ENCODE measurements around the gene SENP1.

SENP1 gene

DNA sequence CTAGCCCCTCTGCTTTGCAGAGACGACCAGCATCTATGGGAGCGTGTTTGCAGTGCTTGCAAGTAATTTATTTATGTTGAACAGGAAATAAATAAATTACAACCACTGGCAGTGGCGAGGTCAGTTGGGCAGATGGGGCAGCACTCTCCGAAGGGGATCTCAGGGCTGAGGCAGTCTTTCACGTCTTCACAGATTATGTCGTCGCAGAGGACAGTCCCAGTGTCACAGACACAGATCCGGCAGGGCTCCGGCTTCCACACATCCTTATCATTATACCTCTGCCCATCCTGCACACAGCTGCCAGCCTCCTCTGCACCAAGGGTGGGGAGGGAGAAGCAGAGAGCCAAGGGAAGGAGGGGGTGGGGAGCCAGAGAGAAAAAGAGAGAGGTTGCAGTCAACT, 106.1 kb downstream of the SENP1 start:
- Histone ChIP-seq H2AFZ (ENCODE audit: low read depth, low read length, severe bottlenecking) (no peak overlapping the region), H3K79me2 (ENCODE audit: insufficient read depth, low read length) (no peaks in the 10 kb centered on the region), H3K9ac (ENCODE audit: low read length) (no peak overlapping the region), H3K9me2 (replicated peaks; ENCODE audit: insufficient read depth, low read length) (no peaks in the 10 kb centered on the region), H4K20me1 (ENCODE audit: low read depth, low read length) (no peaks in the 10 kb centered on the region), H3K4me3 (ENCODE audit: insufficient read depth, low read length, poor library complexity, severe bottlenecking) (no peak overlapping the region), H3K27me3 (ENCODE audit: low read length) (no peaks in the 10 kb centered on the region), H3K27ac (ENCODE audit: low read depth, low read length) (no peak overlapping the region), H3K36me3 (ENCODE audit: low read length) (no peaks in the 10 kb centered on the region), H3F3A (ENCODE audit: insufficient read depth) (no peaks in the 10 kb centered on the region), H3K4me2 (ENCODE audit: low read depth, low read length, poor library complexity, severe bottlenecking) (no peak overlapping the region), H3K9me3 (ENCODE audit: insufficient read depth, low read length) (no peaks in the 10 kb centered on the region)
- TF ChIP-seq EZH2phosphoT487 (conservative IDR thresholded peaks at IDR 0.05; ENCODE audit: low read length) = no peak
- TF ChIP-seq, protein P1, sequence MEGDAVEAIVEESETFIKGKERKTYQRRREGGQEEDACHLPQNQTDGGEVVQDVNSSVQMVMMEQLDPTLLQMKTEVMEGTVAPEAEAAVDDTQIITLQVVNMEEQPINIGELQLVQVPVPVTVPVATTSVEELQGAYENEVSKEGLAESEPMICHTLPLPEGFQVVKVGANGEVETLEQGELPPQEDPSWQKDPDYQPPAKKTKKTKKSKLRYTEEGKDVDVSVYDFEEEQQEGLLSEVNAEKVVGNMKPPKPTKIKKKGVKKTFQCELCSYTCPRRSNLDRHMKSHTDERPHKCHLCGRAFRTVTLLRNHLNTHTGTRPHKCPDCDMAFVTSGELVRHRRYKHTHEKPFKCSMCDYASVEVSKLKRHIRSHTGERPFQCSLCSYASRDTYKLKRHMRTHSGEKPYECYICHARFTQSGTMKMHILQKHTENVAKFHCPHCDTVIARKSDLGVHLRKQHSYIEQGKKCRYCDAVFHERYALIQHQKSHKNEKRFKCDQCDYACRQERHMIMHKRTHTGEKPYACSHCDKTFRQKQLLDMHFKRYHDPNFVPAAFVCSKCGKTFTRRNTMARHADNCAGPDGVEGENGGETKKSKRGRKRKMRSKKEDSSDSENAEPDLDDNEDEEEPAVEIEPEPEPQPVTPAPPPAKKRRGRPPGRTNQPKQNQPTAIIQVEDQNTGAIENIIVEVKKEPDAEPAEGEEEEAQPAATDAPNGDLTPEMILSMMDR (IDR thresholded peaks at IDR 0.05; ENCODE audit: insufficient read depth, low read length, poor library complexity, severe bottlenecking) = no peak

- Histone ChIP-seq H4K20me1 (ENCODE audit: low read depth, low read length) (no peaks in the 10 kb centered on the region), H3K9me2 (replicated peaks; ENCODE audit: insufficient read depth, low read length) (no peaks in the 10 kb centered on the region), H3K27me3 (ENCODE audit: low read length) (no peaks in the 10 kb centered on the region), H3K9ac (ENCODE audit: low read length) (no peak overlapping the region), H3K36me3 (ENCODE audit: low read length) (no peaks in the 10 kb centered on the region), H3K27ac (ENCODE audit: low read depth, low read length) (no peak overlapping the region), H3K79me2 (ENCODE audit: insufficient read depth, low read length) (no peaks in the 10 kb centered on the region), H2AFZ (ENCODE audit: low read depth, low read length, severe bottlenecking) (no peak overlapping the region), H3K9me3 (ENCODE audit: insufficient read depth, low read length) (no peaks in the 10 kb centered on the region), H3K4me3 (ENCODE audit: insufficient read depth, low read length, poor library complexity, severe bottlenecking) (no peak overlapping the region), H3F3A (ENCODE audit: insufficient read depth) (no peaks in the 10 kb centered on the region), H3K4me2 (ENCODE audit: low read depth, low read length, poor library complexity, severe bottlenecking) (no peak overlapping the region)
- TF ChIP-seq, protein P1 (IDR thresholded peaks at IDR 0.05; ENCODE audit: insufficient read depth, low read length, poor library complexity, severe bottlenecking) = no peak
- TF ChIP-seq EZH2phosphoT487 (conservative IDR thresholded peaks at IDR 0.05; ENCODE audit: low read length) = no peak
Measured at GRCh38 chr12:47997321-47997720, 108.6 kb downstream of the SENP1 start.

GRCh38 chr12:47995981-47996401, 109.9 kb downstream of the SENP1 start:
- no peak overlapping the region for H3K27ac ChIP-seq (ENCODE audit: low read depth, low read length)
- no peaks in the 10 kb centered on the region for H3F3A ChIP-seq (ENCODE audit: insufficient read depth)
- H3K79me2 ChIP-seq (ENCODE audit: insufficient read depth, low read length) = no peaks in the 10 kb centered on the region
- H3K9ac ChIP-seq (ENCODE audit: low read length) = no peak overlapping the region
- no peak overlapping the region for H3K4me2 ChIP-seq (ENCODE audit: low read depth, low read length, poor library complexity, severe bottlenecking)
- H3K36me3 ChIP-seq (ENCODE audit: low read length) = no peaks in the 10 kb centered on the region
- no peaks in the 10 kb centered on the region for H4K20me1 ChIP-seq (ENCODE audit: low read depth, low read length)
- TF ChIP-seq, protein P1 (IDR thresholded peaks at IDR 0.05; ENCODE audit: insufficient read depth, low read length, poor library complexity, severe bottlenecking) = no peak
- TF ChIP-seq EZH2phosphoT487 (conservative IDR thresholded peaks at IDR 0.05; ENCODE audit: low read length) = no peak
- H3K4me3 ChIP-seq (ENCODE audit: insufficient read depth, low read length, poor library complexity, severe bottlenecking) = no peak overlapping the region
- H3K9me3 ChIP-seq (ENCODE audit: insufficient read depth, low read length) = no peaks in the 10 kb centered on the region
- H2AFZ ChIP-seq (ENCODE audit: low read depth, low read length, severe bottlenecking) = no peak overlapping the region
- no peaks in the 10 kb centered on the region for H3K9me2 ChIP-seq (replicated peaks; ENCODE audit: insufficient read depth, low read length)
- H3K27me3 ChIP-seq (ENCODE audit: low read length) = no peaks in the 10 kb centered on the region

Measured in SU-DHL-6 (cell line).